PC-9 (cell line): ENCODE results near the gene GPATCH4. TPM values are rescaled to one million over a fixed set of nuclear protein-coding genes. Genes with fewer than 3 reads are reported as not detected.

ENCODE experiments used
- BruUV-seq: library from RNA; stranded (reverse); fragments of 400-500 nt; replicated peaks from 2 replicates; lab custom pipeline; 2021; lab: Mats Ljungman, UMichigan
- CTCF ChIA-PET: fragments of 300-600 bp; sonication (Branson Sonifier 250); formaldehyde crosslinking; loops from one replicate; lab custom pipeline; 2022; ENCODE audit warnings: antibody characterized with exemption; lab: Charles Lee
- POLR2A ChIA-PET: fragments of 300-600 bp; sonication (Branson Sonifier 250); formaldehyde crosslinking; loops from one replicate; lab custom pipeline; 2022; ENCODE audit warnings: antibody characterized with exemption; ENCODE audit not compliant: unreplicated experiment; lab: Charles Lee
- DNase-seq, 2 experiments: peaks; one replicate each; pipeline versions ENCODE4 v3.0.0 to v3.0.0-alpha.2; 2015 to 2022; ENCODE audit warnings: mixed read lengths in 1 of 2
- H2AFZ ChIP-seq: fragments of 200-600 bp; sonication (generic); 2 replicates; pipeline ENCODE4 v1.8.1; 2017; ENCODE audit warnings: antibody characterized with exemption
- H3F3A ChIP-seq: fragments of 200-600 bp; sonication (generic); 2 replicates; pipeline ENCODE4 v1.8.1; 2017; ENCODE audit warnings: antibody characterized with exemption, mild to moderate bottlenecking, low read depth; ENCODE audit not compliant: insufficient read depth
- H3K27ac ChIP-seq: fragments of 200-600 bp; sonication (generic); 2 replicates; pipeline ENCODE4 v1.6.1; 2016; ENCODE audit warnings: mixed run types
- H3K27me3 ChIP-seq: fragments of 200-600 bp; sonication (generic); 2 replicates; pipeline ENCODE4 v1.6.1; 2016; ENCODE audit warnings: low read depth, mixed run types; ENCODE audit not compliant: insufficient read depth
- H3K36me3 ChIP-seq: fragments of 200-600 bp; sonication (generic); 2 replicates; pipeline ENCODE4 v1.6.1; 2016; ENCODE audit warnings: low read depth, mixed run types
- H3K4me1 ChIP-seq: fragments of 200-600 bp; sonication (generic); replicated peaks from 2 replicates; pipeline ENCODE4 v1.6.1; 2016; ENCODE audit warnings: mixed run types; ENCODE audit not compliant: insufficient read depth
- H3K4me2 ChIP-seq: fragments of 200-600 bp; sonication (generic); 2 replicates; pipeline ENCODE4 v1.6.1; 2017; ENCODE audit warnings: mixed run types
- H3K4me3 ChIP-seq: fragments of 200-600 bp; sonication (generic); 2 replicates; pipeline ENCODE4 v1.6.1; 2016; ENCODE audit warnings: mixed run types
- H3K79me2 ChIP-seq: fragments of 200-600 bp; sonication (generic); 2 replicates; pipeline ENCODE4 v1.6.1; 2017; ENCODE audit warnings: low read depth, mixed run types
- H3K9me2 ChIP-seq: fragments of 200-600 bp; sonication (generic); 2 replicates; pipeline ENCODE4 v1.8.1; 2017; ENCODE audit warnings: mild to moderate bottlenecking; ENCODE audit not compliant: insufficient read depth
- H3K9me3 ChIP-seq: fragments of 200-600 bp; sonication (generic); 2 replicates; pipeline ENCODE4 v1.8.1; 2016; ENCODE audit warnings: low read depth; ENCODE audit not compliant: insufficient read depth
- H4K20me1 ChIP-seq: fragments of 200-600 bp; sonication (generic); 2 replicates; pipeline ENCODE4 v1.8.1; 2017; ENCODE audit not compliant: insufficient read depth
- EZH2 ChIP-seq: fragments of 200-600 bp; sonication (generic); IDR thresholded peaks from 2 replicates; pipeline ENCODE4 v1.8.0; 2017; ENCODE audit warnings: antibody characterized with exemption, low read depth
- intact Hi-C: fragments of 100-400 bp; cut with micrococcal nuclease; formaldehyde crosslinking; loops from one replicate; pipeline ENCODE4 v1.10.0; 2022; ENCODE audit not compliant: unreplicated experiment
- total RNA-seq: library from RNA; stranded (reverse); gene quantifications from 2 replicates; pipeline ENCODE4 v1.2.3, GENCODE V29; 2021
- TF ChIP-seq, protein P1 (sequence below): fragments of 200-600 bp; sonication (generic); conservative IDR thresholded peaks from 2 replicates; pipeline ENCODE4 v1.6.1; 2017; ENCODE audit warnings: mixed run types, antibody characterized with exemption, mild to moderate bottlenecking, moderate library complexity

GPATCH4 gene
- total RNA-seq, 1 experiment from 2014 or later, result 17.5 TPM

DNA sequence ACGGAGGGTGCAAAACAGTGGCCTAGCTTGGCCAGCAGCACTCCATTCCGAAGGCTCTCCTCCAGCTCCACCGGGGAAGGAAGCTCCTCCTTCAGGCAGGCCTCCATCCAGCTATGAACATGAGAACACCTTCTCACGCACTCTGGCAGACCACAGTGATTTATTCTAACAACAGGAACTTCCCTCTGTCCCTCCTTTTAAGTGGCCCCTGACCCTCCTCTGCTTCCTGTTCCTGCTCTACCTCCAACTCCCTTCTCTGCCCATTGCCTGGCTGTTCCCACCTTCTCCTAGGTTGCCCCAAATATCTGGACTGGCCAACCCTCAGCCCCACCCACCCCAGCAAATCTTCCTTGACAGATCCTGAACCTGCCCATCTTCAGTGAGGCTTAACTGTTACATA, 34.8 kb downstream of the GPATCH4 start:
- Histone ChIP-seq H3K27ac (no peak overlapping the region), H4K20me1 (no peaks in the 10 kb centered on the region), H3K27me3 (no peaks in the 10 kb centered on the region), H3K36me3 (peaks cover 26% of the 10 kb centered on the region), H2AFZ (no peak overlapping the region), H3K4me2 (no peak overlapping the region), H3K4me3 (no peak overlapping the region), H3K4me1 (peaks cover 13% of the 10 kb centered on the region), H3K9me2 (no peaks in the 10 kb centered on the region), H3K79me2 (peaks cover 15% of the 10 kb centered on the region), H3K9me3 (no peaks in the 10 kb centered on the region), H3F3A (peaks cover 6% of the 10 kb centered on the region; the same call in 1 of the 2 replicates)
- no peak for DNase-seq
- TF ChIP-seq EZH2, result no peak
- TF ChIP-seq, protein P1, sequence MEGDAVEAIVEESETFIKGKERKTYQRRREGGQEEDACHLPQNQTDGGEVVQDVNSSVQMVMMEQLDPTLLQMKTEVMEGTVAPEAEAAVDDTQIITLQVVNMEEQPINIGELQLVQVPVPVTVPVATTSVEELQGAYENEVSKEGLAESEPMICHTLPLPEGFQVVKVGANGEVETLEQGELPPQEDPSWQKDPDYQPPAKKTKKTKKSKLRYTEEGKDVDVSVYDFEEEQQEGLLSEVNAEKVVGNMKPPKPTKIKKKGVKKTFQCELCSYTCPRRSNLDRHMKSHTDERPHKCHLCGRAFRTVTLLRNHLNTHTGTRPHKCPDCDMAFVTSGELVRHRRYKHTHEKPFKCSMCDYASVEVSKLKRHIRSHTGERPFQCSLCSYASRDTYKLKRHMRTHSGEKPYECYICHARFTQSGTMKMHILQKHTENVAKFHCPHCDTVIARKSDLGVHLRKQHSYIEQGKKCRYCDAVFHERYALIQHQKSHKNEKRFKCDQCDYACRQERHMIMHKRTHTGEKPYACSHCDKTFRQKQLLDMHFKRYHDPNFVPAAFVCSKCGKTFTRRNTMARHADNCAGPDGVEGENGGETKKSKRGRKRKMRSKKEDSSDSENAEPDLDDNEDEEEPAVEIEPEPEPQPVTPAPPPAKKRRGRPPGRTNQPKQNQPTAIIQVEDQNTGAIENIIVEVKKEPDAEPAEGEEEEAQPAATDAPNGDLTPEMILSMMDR, result no peak
- BruUV-seq, result no TSS peak
- POLR2A ChIA-PET, result interaction anchor here (0.6 kb wide), 1 partner anchor 48 kb away, joined by 3 read pairs; no protein-coding TSS in a partner anchor
- CTCF ChIA-PET, result interaction anchor here (0.6 kb wide), 1 partner anchor 35 kb away, joined by 3 read pairs; no protein-coding TSS in a partner anchor
- intact Hi-C loops, result no loop called here

DNA sequence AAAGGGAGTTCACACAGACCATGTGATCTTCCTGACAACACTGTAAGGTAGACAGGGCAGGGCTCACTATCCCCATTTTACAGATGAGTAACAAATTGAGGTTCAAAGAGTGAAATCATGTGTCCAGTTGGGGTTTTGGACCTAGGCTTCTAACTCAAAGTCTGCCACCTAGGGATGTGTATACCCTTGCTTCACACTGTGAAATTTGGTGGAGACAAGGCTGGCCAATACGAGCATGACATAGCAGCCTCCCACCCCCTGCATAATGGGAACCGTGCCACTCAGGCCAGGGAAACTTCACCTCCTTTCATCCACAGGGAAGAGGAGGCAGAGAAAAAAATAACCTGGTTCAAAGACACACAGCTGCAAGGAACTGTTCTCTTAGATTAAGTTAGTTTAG, 35.8 kb downstream of the GPATCH4 start:
- Histone ChIP-seq H3K4me3 (no peak overlapping the region), H3F3A (no peaks in the 10 kb centered on the region), H3K4me1 (peaks cover 4% of the 10 kb centered on the region), H2AFZ (no peak overlapping the region), H4K20me1 (no peaks in the 10 kb centered on the region), H3K9me2 (no peaks in the 10 kb centered on the region), H3K36me3 (peaks cover 31% of the 10 kb centered on the region), H3K27ac (no peak overlapping the region), H3K27me3 (no peaks in the 10 kb centered on the region), H3K9me3 (no peaks in the 10 kb centered on the region), H3K79me2 (peaks cover 9% of the 10 kb centered on the region), H3K4me2 (no peak overlapping the region)
- DNase-seq, result no peak
- BruUV-seq, result no TSS peak
- intact Hi-C loops, result no loop called here
- ChIA-PET CTCF (no interaction called here), POLR2A (interaction anchor here (0.5 kb wide), 1 partner anchor 99 kb away, joined by 4 read pairs; no protein-coding TSS in a partner anchor)
- TF ChIP-seq, protein P1, result no peak

DNA sequence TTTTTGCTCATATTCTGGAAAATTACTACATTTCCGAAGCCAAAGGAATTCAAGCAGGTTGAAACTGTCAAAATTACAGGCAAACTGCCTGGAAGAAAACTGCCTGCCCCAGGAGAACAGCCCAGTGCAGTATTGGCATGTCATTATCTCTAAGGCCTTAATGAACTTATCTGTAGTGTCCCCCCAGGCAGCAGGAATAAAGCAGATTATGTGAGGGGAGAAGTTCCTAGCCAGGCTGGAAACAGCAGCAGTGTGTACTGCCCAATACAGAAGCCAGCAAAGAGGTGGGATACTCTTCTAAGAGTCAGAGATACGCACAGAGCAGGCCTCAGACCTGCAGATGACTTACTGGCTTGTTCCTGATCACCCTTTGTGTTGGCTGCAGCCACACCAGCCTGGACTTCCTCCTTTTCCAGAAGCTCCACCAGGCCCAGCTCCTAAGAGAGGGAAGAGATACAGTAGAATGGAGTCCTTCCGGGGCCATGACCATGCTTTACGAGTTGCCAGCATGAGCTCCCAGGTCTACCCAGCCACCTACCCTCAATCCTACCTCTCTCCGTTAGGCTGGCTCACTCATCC, 40.6 kb downstream of the GPATCH4 start:
- BruUV-seq, result no TSS peak
- POLR2A ChIA-PET, result no interaction called here

More for the DNA sequence above, 40.6 kb downstream of the GPATCH4 start:
- intact Hi-C loops, result no loop called here
- Histone ChIP-seq H3K9me3 (no peaks in the 10 kb centered on the region), H3K36me3 (peaks cover 30% of the 10 kb centered on the region), H3F3A (no peaks in the 10 kb centered on the region), H3K27ac (no peak overlapping the region), H3K4me1 (no peaks in the 10 kb centered on the region), H3K27me3 (no peaks in the 10 kb centered on the region), H2AFZ (no peak overlapping the region), H3K79me2 (no peaks in the 10 kb centered on the region), H3K4me2 (no peak overlapping the region), H3K4me3 (no peak overlapping the region), H4K20me1 (no peaks in the 10 kb centered on the region), H3K9me2 (no peaks in the 10 kb centered on the region)
- no peak for DNase-seq
- CTCF ChIA-PET, result no interaction called here
- TF ChIP-seq, protein P1, result no peak
